Lung microvascular endothelial cell (primary cell): Measurements from ENCODE around the gene C2orf76. TPM values are rescaled to one million over a fixed set of nuclear protein-coding genes. Genes with fewer than 3 reads are reported as not detected.
A peak's percentile ranks its signal among the peaks of the same experiment; 100 is the strongest.
"Not testable (repeated sequence)": the region's sequence is repeated elsewhere in the genome, so short reads cannot be mapped to it uniquely, and the experiment has no call there.

Experiments used
- DNase-seq, 2 donors: peaks; one replicate each; pipeline versions ENCODE4 v3.0.0 to v3.0.0-alpha.2; 2010; ENCODE audit warnings: low read depth in 2 of 2
- total RNA-seq: library from RNA; depleted of rRNA; stranded (reverse); fragments of >200 nt; gene quantifications from 2 replicates; pipeline ENCODE4 v1.2.1, GENCODE V29; 2014

The C2orf76 gene
- total RNA-seq: 8.1 and 12.7 TPM in 2 replicates

DNA sequence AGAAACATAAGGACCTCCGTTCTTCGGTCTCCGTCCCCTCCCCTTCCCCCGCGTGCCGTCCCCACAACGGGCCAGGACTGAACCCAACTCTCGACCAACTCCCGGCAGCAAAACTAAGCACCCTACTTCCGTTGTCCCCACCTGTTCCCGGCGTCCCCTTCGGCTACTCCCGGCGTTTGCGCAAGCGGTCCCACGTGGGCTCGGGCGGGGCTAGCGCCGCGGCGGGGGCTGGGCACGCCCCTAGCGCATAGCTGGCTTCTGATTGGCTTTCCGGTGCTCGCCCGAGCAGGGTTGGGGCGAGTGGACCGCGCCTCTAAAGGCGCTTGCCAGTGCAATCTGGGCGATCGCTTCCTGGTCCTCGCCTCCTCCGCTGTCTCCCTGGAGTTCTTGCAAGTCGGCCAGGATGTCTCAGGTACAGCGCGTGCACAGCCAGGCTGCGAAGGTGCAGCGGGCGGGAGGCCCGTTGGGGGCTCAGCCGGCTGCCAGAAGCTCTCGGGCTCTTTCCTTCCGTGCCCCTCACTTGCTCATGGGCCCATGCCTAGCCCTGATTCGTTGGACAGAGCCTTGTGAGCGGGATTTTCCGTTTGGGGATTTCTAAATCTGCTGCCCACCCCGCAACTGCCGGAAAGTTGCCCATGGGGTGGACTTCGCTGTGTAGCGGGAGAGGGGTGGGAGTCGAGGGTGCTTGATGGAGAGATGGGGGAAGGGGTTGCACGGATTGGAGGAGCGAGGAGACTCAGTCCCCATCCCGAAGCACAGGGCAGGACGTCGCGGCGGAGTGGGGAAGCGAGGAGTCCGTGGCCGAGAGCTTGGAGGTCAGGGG, at the start of gene C2orf76, which contains the start of gene DBI:
Gene C2orf76, minus strand, starts transcription at position 186 of the 823 bp plus-strand sequence. CDS start 26,875 bp downstream, outside the sequence.
Gene DBI, plus strand, starts transcription at position 329 of the 823 bp plus-strand sequence. Its CDS starts 75 bp downstream, at position 404.
- DNase-seq: peak; percentile 95 to 96

- no peak for DNase-seq
These were observed 49.0 kb upstream of the C2orf76 start for GRCh38 chr2:119415630-119416029.

DNA sequence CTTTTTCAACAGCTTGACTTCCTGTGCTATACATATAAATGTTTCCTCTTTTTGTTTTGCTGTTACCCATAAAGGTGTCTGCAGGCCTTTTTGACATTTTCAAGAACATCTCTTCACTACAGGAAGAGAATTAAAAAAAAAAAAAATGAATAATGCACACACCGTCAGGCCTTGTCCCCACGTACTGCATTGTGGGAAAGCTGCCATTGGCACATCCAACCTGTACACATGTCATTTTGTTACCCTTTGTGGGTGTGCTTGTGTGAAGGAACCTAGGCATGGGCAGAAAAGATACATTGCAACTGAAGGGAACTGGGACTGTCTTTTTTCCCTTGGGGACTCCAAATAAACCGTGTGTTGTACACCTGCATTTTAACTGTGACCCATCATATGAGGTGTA, 48.3 kb upstream of the C2orf76 start:
- no peak for DNase-seq

DNA sequence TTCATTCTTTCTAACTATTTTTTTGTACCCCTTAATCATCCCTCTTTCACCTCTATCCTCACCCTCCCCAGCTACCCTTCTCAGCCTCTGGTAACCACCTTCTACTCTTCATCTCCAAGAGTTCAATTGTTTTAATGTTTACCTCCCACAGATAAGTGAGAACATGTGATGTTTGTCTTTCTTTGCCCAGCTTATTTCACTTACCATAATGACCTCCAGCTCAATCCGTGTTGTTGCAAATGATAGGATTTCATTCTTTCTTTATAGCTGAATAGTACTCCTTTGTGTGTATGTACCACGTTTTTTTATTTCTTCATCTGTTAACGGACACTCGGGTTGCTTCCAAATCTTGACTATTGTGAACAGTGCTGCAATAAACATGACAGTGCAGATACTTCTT, 42.9 kb upstream of the C2orf76 start:
- DNase-seq: no peak

GRCh38 chr2:119408221-119408619, 41.6 kb upstream of the C2orf76 start:
- no peak for DNase-seq

GRCh38 chr2:119407430-119408220, 41.0 kb upstream of the C2orf76 start:
- DNase-seq: peak; percentile 68 to 74

GRCh38 chr2:119405151-119405550, 38.5 kb upstream of the C2orf76 start:
- no peak for DNase-seq

GRCh38 chr2:119403618-119404017, 37.0 kb upstream of the C2orf76 start:
- DNase-seq: not testable (repeated sequence)

GRCh38 chr2:119402645-119403560, 36.3 kb upstream of the C2orf76 start:
- no peak for DNase-seq

DNA sequence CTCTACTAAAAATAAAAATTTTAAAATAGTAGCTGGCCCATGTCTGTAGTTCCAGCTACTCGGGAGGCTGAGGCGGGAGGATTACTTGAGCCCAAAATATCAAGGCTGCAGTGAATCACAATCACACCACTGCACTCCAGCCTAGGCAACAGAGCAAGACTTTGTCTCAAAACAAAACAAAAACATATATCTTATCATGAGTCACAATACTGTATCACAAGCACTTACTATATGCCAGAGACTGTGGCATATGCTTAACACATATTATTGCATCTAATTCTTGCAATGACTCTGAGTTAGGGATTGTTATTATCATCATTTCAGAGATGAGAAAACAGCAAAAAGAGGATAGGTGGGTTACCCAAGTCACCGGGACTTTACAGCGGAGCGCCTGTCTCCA, 35.5 kb upstream of the C2orf76 start:
- no peak for DNase-seq

DNA sequence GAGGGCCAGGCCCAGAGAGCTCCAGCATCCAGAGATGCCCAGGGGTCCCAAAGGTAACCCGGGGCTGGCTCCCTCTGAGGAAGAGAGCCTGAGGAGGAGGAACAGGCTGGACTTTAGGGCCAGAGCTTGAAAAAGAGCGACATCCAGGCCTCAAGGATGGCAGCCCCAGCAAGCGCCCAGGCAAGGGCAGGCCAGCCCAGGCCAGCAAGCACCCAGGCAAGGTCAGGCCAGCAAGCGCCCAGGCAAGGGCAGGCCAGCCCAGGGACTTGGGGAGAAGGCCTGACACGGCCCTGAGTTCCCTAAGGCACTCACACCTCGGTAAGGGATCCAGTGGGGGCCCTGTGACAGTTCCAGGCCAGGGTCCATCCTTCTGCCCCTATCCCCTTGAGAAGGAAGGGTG, 30.6 kb upstream of the C2orf76 start:
- no peak for DNase-seq

DNA sequence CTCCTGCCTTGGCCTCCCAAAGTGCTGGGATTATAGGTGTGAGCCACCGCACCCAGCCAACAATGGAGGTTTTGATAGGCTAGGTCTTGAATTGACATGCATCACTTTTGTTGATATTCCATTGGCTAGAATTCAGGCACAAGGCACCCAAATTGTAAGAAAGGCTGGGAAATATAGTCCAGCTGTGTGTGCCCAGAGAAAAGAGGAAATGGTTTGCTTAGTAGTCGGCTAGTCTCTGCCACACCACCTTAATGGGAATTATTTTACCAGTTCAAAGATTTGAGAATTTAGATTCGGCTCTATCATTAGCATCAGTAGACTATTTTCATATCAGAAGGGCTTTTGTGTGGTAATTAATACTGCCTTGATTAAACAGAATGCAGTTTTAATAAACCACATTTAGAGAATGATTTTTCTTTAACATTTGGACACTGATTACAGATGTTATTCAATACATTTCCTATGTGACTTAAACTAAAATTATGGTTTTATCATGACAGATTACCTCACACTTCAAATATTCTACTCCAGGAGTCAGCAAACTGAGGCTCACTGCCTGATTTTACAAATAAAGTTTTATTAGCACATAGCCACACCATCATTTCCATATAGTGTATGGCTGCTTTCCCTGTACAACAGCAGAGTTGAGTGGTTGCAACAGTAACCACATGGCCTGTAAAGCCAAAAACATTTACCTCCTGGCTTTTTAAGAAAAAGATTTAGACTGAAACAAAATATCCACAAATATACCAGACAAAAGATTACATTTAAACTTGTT, 27.5 kb upstream of the C2orf76 start:
- no peak for DNase-seq

GRCh38 chr2:119389615-119390306, 23.1 kb upstream of the C2orf76 start:
- peak in 1 of 2 donors; percentile 26 for DNase-seq

DNA sequence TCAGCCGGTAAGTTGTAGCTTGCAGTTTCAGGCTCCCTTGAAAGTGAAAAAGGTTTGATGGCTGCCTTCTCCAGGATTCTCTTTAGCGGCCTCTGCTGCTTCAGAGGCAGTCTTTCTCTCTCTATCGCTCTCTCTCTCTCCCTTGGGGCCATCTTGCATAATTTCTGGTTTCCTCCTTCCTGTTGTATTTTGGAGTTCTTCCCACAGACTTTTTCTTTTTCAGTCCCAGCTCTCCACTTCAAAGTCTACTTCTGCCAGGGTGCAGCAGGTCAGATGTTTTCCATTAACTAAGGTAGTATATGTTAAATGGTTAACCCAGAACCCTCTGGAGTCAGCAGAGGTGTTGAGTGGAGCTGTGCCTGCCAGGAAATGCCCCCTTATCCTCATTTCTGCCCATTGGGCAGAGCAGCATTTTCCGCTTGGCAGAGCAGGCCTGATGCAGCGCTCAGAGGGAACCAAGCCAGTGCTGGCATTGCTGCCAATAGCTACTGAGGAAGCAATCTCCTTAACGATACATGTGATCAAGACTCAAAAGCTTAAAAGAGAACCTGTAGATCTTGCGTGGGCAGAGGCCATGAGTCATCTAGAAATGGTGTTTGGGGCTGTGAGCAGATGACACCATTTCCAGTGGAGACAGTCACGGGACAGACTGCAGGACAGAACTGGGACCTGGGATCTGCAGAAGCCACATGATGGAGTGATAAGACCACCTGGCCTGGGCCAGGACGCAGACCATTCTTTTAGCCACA, 20.9 kb upstream of the C2orf76 start:
- DNase-seq: peak; percentile 17 to 46

DNA sequence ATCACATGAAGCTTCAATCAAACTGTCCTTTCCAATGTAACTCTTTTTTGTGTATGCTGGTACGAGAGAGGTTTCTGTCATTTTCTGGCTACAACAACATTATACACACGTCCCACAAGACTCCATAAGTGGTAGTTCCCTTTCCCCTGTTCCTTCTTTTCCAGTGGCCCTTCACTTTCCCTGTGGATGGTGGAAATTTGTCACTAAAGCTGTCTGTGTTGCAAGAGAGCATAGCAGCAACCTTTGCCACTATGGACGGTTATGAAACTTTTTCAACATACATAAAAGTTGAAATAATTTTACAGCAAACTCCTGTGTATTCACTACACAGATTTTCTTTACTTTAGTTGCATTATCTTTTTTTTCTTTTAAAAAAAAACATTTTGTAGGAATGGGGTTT, 18.8 kb upstream of the C2orf76 start:
- no peak for DNase-seq

- no peak for DNase-seq
These were observed 18.3 kb upstream of the C2orf76 start for GRCh38 chr2:119384971-119385370.

GRCh38 chr2:119383410-119384140, 16.9 kb upstream of the C2orf76 start:
- no peak for DNase-seq

DNA sequence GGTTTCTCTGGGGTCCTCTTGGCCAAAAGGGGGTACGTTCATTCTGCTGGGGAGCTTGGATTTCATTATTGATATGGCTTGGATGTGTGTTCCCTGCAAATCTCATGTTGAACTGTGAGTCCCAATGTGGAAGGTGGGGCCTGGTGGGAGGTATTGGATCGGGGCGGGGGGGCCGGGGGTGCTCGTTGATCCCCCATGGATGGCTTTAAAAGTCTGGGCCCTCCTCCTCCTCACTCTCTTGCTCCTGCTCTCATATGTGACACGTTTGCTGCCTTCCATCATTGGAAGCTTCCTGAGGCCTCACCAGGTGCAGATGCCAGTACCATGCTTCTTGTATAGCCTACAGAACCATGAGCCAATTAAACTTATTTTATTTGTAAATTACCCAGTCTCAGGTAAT, 11.9 kb upstream of the C2orf76 start:
- DNase-seq: no peak

DNA sequence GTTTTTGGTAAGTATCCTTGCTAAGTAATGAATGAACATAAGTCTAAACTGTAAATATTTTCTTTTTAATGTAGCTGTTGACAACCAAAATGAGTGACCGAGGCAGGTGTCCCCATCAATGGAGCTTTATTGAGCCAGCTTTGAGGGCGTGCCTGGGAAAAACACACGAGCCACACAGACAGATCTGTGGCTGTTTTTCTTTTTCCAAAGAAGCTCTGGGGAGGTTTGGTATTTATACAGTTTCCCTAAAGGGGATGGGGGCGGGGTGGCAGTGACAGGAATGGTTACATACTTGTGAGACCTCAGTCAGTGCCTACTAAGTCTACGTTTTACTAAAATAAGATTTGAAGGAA, 11.3 kb upstream of the C2orf76 start:
- no peak for DNase-seq
